Measurements from ENCODE around the gene KCMF1.

Gene KCMF1

DNA sequence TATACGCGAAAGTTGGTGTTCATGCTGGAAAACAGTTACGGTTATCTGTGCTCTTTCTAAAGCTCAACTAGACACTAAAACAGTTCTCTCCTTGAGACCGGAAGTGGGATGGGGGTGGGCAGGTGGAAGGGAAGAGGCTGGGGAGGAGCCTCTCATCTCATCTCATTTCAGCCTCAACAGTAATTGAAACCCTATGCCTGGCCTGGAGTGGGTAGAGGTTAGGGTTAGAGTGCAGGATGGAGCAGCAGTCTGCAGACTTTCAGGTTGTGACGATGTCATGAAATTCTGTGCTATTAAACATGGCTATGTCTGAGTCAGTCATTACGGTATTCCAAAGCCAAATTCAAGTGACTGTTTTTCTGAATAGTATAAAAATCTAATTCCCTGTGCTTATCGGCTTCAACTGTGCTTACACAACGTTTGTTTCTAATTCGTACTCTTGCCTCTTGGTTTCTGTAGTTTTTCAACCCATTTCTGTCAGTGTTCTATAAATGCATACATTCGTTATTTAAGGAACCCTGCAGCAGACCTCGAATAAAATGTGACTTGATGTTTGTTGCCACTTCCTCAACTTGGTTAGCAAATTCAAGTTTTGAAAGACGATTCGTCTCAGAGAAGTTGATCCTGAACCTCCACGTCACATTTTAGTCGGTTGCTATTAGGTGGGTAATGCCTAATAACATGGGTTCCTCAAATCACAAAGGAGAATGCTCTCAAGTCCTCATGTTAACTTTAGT lies 86.4 kb downstream of the KCMF1 start:
- no peak for TF ChIP-seq ZNF274 (IDR thresholded peaks at IDR 0.05; ENCODE audit: low read depth, low read length)
- TF ChIP-seq SUZ12 (IDR thresholded peaks at IDR 0.05; ENCODE audit: extremely low read depth, insufficient read depth, insufficient read length): no peak
- no peak for TF ChIP-seq YY1 (IDR thresholded peaks at IDR 0.05; ENCODE audit: insufficient read depth, insufficient read length)
- no peak overlapping the region for H3K9ac ChIP-seq (ENCODE audit: insufficient read length, low read depth)
- peaks cover 4% of the 10 kb centered on the region for H3K4me1 ChIP-seq (ENCODE audit: insufficient read depth, insufficient read length)
- no peaks in the 10 kb centered on the region for H3K27me3 ChIP-seq (ENCODE audit: insufficient read depth, insufficient read length)
- DNase-seq (ENCODE audit: low read depth, low spot score): no peak
- H3K4me3 ChIP-seq (ENCODE audit: insufficient read length, low read depth): no peak overlapping the region
- H3K36me3 ChIP-seq (ENCODE audit: insufficient read depth, insufficient read length, low read length): peaks cover 10% of the 10 kb centered on the region
- no peaks in the 10 kb centered on the region for H3K9me3 ChIP-seq (ENCODE audit: insufficient read depth, low read length)

DNA sequence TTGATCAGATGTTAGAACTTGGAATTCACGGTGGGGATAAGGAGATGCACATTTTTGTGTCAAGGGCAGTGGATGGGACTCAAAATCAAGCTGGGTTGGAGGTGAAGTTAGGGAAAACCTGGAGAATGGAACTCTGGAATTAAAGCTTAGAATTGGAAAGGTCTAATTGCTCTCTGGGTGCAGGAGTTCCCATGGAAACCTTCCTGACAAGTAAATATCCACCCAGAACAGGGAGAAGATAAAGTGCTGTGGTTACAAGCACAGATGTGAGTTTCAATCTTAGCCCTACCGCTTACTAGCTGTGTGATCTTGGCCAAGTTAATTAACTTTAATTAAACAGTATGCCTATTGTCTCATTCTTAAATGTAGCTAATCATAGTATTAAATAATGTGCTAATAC lies 90.9 kb downstream of the KCMF1 start:
- no peak for DNase-seq (ENCODE audit: low read depth, low spot score)
- Histone ChIP-seq H3K4me1 (ENCODE audit: insufficient read depth, insufficient read length) (peaks cover 1% of the 10 kb centered on the region), H3K9ac (ENCODE audit: insufficient read length, low read depth) (no peak overlapping the region), H3K4me3 (ENCODE audit: insufficient read length, low read depth) (no peak overlapping the region), H3K27me3 (ENCODE audit: insufficient read depth, insufficient read length) (peaks cover 11% of the 10 kb centered on the region), H3K9me3 (ENCODE audit: insufficient read depth, low read length) (no peaks in the 10 kb centered on the region), H3K36me3 (ENCODE audit: insufficient read depth, insufficient read length, low read length) (no peaks in the 10 kb centered on the region)
- TF ChIP-seq YY1 (IDR thresholded peaks at IDR 0.05; ENCODE audit: insufficient read depth, insufficient read length): no peak
- no peak for TF ChIP-seq SUZ12 (IDR thresholded peaks at IDR 0.05; ENCODE audit: extremely low read depth, insufficient read depth, insufficient read length)
- no peak for TF ChIP-seq ZNF274 (IDR thresholded peaks at IDR 0.05; ENCODE audit: low read depth, low read length)

DNA sequence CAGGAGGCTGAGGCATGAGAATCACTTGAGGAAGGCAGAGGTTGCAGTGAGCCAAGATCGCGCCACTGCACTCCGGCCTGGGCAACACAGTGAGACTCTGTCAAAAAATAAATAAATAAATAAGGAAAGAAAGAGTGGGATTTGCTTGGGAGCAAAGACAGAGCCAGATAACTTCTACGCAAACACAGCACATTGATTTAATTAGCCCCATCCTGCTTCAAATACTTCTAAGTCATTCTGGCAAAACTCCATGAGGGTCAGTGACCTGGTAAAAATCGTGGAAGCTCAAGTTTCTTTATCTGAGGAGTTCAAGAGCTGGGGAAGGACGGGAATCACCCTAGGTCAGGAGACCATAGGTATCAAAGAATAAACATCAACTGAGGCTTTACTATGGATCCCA lies 91.6 kb downstream of the KCMF1 start:
- Histone ChIP-seq H3K4me3 (ENCODE audit: insufficient read length, low read depth) (no peak overlapping the region), H3K4me1 (ENCODE audit: insufficient read depth, insufficient read length) (peaks cover 1% of the 10 kb centered on the region), H3K9ac (ENCODE audit: insufficient read length, low read depth) (no peak overlapping the region), H3K27me3 (ENCODE audit: insufficient read depth, insufficient read length) (peaks cover 11% of the 10 kb centered on the region), H3K36me3 (ENCODE audit: insufficient read depth, insufficient read length, low read length) (no peaks in the 10 kb centered on the region), H3K9me3 (ENCODE audit: insufficient read depth, low read length) (no peaks in the 10 kb centered on the region)
- TF ChIP-seq ZNF274 (IDR thresholded peaks at IDR 0.05; ENCODE audit: low read depth, low read length) (no peak), SUZ12 (IDR thresholded peaks at IDR 0.05; ENCODE audit: extremely low read depth, insufficient read depth, insufficient read length) (no peak), YY1 (IDR thresholded peaks at IDR 0.05; ENCODE audit: insufficient read depth, insufficient read length) (no peak)
- no peak for DNase-seq (ENCODE audit: low read depth, low spot score)

DNA sequence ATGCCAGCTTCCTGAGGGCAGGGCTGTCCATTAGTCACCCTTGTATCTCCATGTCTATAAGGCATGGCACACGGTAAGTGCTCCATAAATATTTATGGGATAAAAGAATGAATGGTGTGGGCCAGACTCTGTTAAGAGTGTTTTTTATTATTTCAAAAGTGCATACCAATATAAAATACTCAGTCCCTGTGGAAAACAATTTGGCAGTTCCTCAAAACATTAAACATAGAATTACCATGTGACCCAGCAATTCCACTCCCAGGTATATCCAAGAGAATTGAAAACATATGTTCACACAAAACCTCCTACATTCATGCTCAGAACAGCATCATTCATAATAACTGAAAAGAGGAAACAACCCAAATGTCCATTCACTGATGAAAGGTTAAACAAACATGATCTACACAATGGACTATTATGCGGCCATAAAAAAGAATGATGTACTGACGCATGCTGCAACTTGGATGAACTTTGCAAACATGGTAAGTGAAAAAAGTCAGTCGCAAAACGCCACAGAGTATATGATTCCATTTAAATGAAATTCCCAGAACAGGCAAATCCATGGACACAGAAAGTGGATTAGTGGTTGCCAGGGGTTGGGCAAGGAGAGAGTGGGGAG lies 93.1 kb downstream of the KCMF1 start:
- H3K4me3 ChIP-seq (ENCODE audit: insufficient read length, low read depth): no peak overlapping the region
- peaks cover 16% of the 10 kb centered on the region for H3K27me3 ChIP-seq (ENCODE audit: insufficient read depth, insufficient read length)
- no peak for TF ChIP-seq YY1 (IDR thresholded peaks at IDR 0.05; ENCODE audit: insufficient read depth, insufficient read length)
- no peak for TF ChIP-seq SUZ12 (IDR thresholded peaks at IDR 0.05; ENCODE audit: extremely low read depth, insufficient read depth, insufficient read length)
- no peak for TF ChIP-seq ZNF274 (IDR thresholded peaks at IDR 0.05; ENCODE audit: low read depth, low read length)
- H3K9me3 ChIP-seq (ENCODE audit: insufficient read depth, low read length): no peaks in the 10 kb centered on the region
- H3K4me1 ChIP-seq (ENCODE audit: insufficient read depth, insufficient read length): peaks cover 1% of the 10 kb centered on the region
- no peak overlapping the region for H3K9ac ChIP-seq (ENCODE audit: insufficient read length, low read depth)
- DNase-seq (ENCODE audit: low read depth, low spot score): no peak
- no peaks in the 10 kb centered on the region for H3K36me3 ChIP-seq (ENCODE audit: insufficient read depth, insufficient read length, low read length)

DNA sequence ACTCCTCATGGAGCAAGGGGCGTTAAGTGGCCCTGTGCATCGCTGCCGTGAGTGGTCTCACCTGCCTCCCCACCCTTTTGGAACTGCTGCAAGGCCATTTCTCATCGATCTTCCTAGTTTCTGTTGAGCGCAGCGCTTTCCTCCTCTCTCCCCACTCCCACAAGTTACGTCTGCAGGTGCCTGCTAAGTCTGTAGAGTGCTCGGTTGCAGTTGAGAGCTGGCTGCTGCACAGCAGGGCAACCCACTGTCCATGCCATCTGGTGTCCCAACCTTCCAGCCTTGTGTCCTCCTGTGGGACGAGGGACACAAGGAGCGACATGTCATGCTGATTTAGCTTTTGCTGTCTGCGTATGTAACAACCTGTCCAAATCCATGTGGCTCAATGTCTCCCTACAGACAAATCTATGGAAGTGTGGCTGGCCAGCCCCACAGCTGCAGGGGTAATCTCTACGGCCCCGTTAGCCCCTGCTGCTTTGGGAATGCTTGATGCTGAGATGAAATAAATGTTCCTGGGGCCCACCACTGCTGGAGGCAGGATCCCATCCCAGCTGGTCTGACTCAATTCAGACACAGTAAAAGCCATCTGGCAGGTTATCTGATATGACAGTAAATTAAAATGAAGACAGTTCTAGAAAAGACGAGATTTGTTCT lies 94.1 kb downstream of the KCMF1 start:
- H3K36me3 ChIP-seq (ENCODE audit: insufficient read depth, insufficient read length, low read length): no peaks in the 10 kb centered on the region
- H3K9me3 ChIP-seq (ENCODE audit: insufficient read depth, low read length): no peaks in the 10 kb centered on the region
- TF ChIP-seq SUZ12 (IDR thresholded peaks at IDR 0.05; ENCODE audit: extremely low read depth, insufficient read depth, insufficient read length): no peak
- TF ChIP-seq YY1 (IDR thresholded peaks at IDR 0.05; ENCODE audit: insufficient read depth, insufficient read length): no peak
- TF ChIP-seq ZNF274 (IDR thresholded peaks at IDR 0.05; ENCODE audit: low read depth, low read length): no peak
- no peak overlapping the region for H3K4me3 ChIP-seq (ENCODE audit: insufficient read length, low read depth)
- peaks cover 1% of the 10 kb centered on the region for H3K4me1 ChIP-seq (ENCODE audit: insufficient read depth, insufficient read length)
- DNase-seq (ENCODE audit: low read depth, low spot score): no peak
- no peak overlapping the region for H3K9ac ChIP-seq (ENCODE audit: insufficient read length, low read depth)
- peaks cover 16% of the 10 kb centered on the region for H3K27me3 ChIP-seq (ENCODE audit: insufficient read depth, insufficient read length)

DNA sequence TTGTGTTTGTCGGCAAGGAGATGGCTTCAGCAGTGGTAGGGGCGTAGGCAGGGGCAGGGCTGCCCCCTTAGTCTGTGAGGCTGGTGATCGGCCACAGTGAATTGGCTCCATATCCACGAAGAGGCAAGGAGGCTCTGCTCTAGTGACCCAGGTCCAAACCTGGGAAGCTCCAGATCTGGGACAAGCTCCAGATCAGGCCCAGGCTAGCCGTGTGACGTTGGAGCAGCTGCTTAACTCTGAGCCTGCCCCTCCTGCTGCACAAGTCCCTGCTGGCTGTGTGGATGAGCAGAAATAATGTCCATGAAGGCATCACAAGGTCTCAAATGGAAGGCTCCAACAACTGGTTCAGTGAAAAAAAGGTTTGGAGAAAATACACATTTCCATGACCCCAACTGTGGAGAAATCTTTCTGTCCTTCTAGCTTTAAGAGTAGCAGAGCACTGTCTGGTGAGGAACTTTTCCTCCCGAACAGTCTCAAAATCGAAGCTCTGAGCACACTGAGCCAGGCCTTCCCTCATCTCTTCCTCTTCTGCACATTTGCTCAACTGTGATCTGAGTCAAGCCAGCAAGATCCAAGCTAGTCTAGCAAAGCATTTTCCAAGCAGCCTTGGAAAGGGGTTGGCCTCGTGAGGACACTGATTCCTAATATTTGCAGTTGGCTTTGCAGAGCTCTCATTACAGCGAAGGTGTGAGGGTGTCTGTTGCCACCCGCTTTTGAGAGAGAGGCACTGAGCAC lies 95.2 kb downstream of the KCMF1 start:
- H3K4me1 ChIP-seq (ENCODE audit: insufficient read depth, insufficient read length): peaks cover 1% of the 10 kb centered on the region
- DNase-seq (ENCODE audit: low read depth, low spot score): no peak
- H3K4me3 ChIP-seq (ENCODE audit: insufficient read length, low read depth): no peak overlapping the region
- peaks cover 16% of the 10 kb centered on the region for H3K27me3 ChIP-seq (ENCODE audit: insufficient read depth, insufficient read length)
- no peak overlapping the region for H3K9ac ChIP-seq (ENCODE audit: insufficient read length, low read depth)
- no peaks in the 10 kb centered on the region for H3K36me3 ChIP-seq (ENCODE audit: insufficient read depth, insufficient read length, low read length)
- TF ChIP-seq YY1 (IDR thresholded peaks at IDR 0.05; ENCODE audit: insufficient read depth, insufficient read length): no peak
- no peak for TF ChIP-seq SUZ12 (IDR thresholded peaks at IDR 0.05; ENCODE audit: extremely low read depth, insufficient read depth, insufficient read length)
- no peak for TF ChIP-seq ZNF274 (IDR thresholded peaks at IDR 0.05; ENCODE audit: low read depth, low read length)
- no peaks in the 10 kb centered on the region for H3K9me3 ChIP-seq (ENCODE audit: insufficient read depth, low read length)
